Measurements from ENCODE around the gene KIF1B. TPM values are rescaled to one million over a fixed set of nuclear protein-coding genes. Genes with fewer than 3 reads are reported as not detected.

The KIF1B gene
- total RNA-seq, 1 experiment from 2014 or later, result 57.7 TPM

DNA sequence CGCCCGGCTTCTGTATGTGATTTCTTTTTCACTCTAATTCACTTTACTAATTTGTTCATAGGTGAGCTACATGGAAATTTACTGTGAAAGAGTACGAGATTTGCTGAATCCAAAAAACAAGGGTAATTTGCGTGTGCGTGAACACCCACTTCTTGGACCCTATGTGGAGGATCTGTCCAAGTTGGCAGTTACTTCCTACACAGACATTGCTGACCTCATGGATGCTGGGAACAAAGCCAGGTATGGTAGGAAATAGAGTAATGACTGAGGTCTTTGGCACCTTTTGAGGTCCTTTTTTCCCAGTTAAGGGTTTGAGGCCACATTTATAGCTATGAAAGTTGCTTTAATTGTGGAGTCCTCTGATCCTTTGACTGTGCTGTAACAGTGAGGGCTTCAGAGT lies 56.9 kb downstream of the KIF1B start:
- no peak overlapping the region for H3K4me2 ChIP-seq (ENCODE audit: insufficient read depth, insufficient read length, low read length)
- H2BK5ac ChIP-seq (ENCODE audit: insufficient read length, low read length), result no peak overlapping the region
- H3K56ac ChIP-seq (ENCODE audit: insufficient read length, low read depth, low read length), result no peak overlapping the region
- H3T11ph ChIP-seq (ENCODE audit: low read length), result no peak overlapping the region
- H3K9me3 ChIP-seq (ENCODE audit: control insufficient read depth, low read depth, low read length), result no peaks in the 10 kb centered on the region
- H3K4me1 Mint-ChIP-seq, result no peaks in the 10 kb centered on the region
- no peaks in the 10 kb centered on the region for H3K9me3 Mint-ChIP-seq
- no peak overlapping the region for H3K9ac ChIP-seq (ENCODE audit: extremely low read depth, insufficient read length, low read length)
- H3K23ac ChIP-seq (ENCODE audit: insufficient read length, low read depth, low read length), result no peak overlapping the region
- no peaks in the 10 kb centered on the region for H3K4me1 ChIP-seq (ENCODE audit: insufficient read depth, low read length)
- H4K5ac ChIP-seq (ENCODE audit: insufficient read length, low read depth, low read length), result no peak overlapping the region
- no peaks in the 10 kb centered on the region for H4K20me1 ChIP-seq (ENCODE audit: control insufficient read depth, insufficient read depth, insufficient read length)
- H3K27ac Mint-ChIP-seq, result peak overlapping the region in 2 of 3 experiments; percentile 29 to 79; a peak in 2 of 7 replicates
- H3K79me2 ChIP-seq (ENCODE audit: insufficient read depth, low read length), result no peaks in the 10 kb centered on the region
- no peaks in the 10 kb centered on the region for H3K23me2 ChIP-seq (ENCODE audit: insufficient read length, low read depth, low read length, poor library complexity, severe bottlenecking)
- DNase-seq, result no peak
- H3K4me3 Mint-ChIP-seq, result no peak overlapping the region
- H3K36me3 Mint-ChIP-seq (ENCODE audit: insufficient read depth in 1 of 3, low read depth in 3 of 3), result peaks cover 16 to 65% (median 59%) of the 10 kb centered on the region in 3 experiments; a peak in 6 of 7 replicates
- no peak overlapping the region for H3K14ac ChIP-seq (ENCODE audit: insufficient read depth, low read length)
- H2AK5ac ChIP-seq (ENCODE audit: insufficient read length, low read length), result no peak overlapping the region
- H2BK120ac ChIP-seq (ENCODE audit: low read depth, low read length, poor library complexity, severe bottlenecking), result no peak overlapping the region
- H4K91ac ChIP-seq (ENCODE audit: insufficient read length, low read depth, low read length), result no peak overlapping the region
- H3K4ac ChIP-seq (ENCODE audit: low read depth, low read length), result no peak overlapping the region
- no peak overlapping the region for H2BK15ac ChIP-seq (ENCODE audit: low read depth, low read length)
- no peaks in the 10 kb centered on the region for H3K27me3 ChIP-seq (ENCODE audit: insufficient read depth, low read length)
- no peak overlapping the region for H2BK12ac ChIP-seq (ENCODE audit: insufficient read length, low read depth, low read length)
- TF ChIP-seq, protein P1, sequence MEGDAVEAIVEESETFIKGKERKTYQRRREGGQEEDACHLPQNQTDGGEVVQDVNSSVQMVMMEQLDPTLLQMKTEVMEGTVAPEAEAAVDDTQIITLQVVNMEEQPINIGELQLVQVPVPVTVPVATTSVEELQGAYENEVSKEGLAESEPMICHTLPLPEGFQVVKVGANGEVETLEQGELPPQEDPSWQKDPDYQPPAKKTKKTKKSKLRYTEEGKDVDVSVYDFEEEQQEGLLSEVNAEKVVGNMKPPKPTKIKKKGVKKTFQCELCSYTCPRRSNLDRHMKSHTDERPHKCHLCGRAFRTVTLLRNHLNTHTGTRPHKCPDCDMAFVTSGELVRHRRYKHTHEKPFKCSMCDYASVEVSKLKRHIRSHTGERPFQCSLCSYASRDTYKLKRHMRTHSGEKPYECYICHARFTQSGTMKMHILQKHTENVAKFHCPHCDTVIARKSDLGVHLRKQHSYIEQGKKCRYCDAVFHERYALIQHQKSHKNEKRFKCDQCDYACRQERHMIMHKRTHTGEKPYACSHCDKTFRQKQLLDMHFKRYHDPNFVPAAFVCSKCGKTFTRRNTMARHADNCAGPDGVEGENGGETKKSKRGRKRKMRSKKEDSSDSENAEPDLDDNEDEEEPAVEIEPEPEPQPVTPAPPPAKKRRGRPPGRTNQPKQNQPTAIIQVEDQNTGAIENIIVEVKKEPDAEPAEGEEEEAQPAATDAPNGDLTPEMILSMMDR (conservative IDR thresholded peaks at IDR 0.05), result no peak
- no peak overlapping the region for H4K8ac ChIP-seq (replicated peaks; ENCODE audit: insufficient read length, low read depth, low read length)
- H2AFZ ChIP-seq (ENCODE audit: low read length), result no peak overlapping the region
- H2BK20ac ChIP-seq (ENCODE audit: low read depth, low read length, poor library complexity, severe bottlenecking), result no peak overlapping the region
- H3K27me3 Mint-ChIP-seq (ENCODE audit: low read depth), result no peaks in the 10 kb centered on the region
- H3K18ac ChIP-seq (ENCODE audit: insufficient read length, low read depth, low read length), result no peak overlapping the region
- H3K27ac ChIP-seq (ENCODE audit: insufficient read length, low read depth, low read length), result no peak overlapping the region
- no CpG with 5 or more reads among the region's 5 CpGs for WGBS (ENCODE audit: extremely low coverage, insufficient read length, low lambda C conversion rate)
- no peaks in the 10 kb centered on the region for H3K79me1 ChIP-seq (ENCODE audit: insufficient read depth, low read depth, low read length, poor library complexity, severe bottlenecking)
